PC-3 (cell line): ENCODE data around the gene RBSN.

ENCODE experiments used
- EZH2 ChIP-seq: fragments of 300-600 bp; sonication (generic); IDR thresholded peaks from one replicate; pipeline ENCODE4 v1.6.1; 2017; ENCODE audit warnings: antibody characterized with exemption, mild to moderate bottlenecking, low read length; ENCODE audit not compliant: unreplicated experiment
- TF ChIP-seq, protein P1 (sequence below): fragments of 300-600 bp; sonication (generic); conservative IDR thresholded peaks from 2 replicates; pipeline ENCODE4 v1.5.1; 2017; ENCODE audit warnings: antibody characterized with exemption, low read depth, mild to moderate bottlenecking, low read length

DNA sequence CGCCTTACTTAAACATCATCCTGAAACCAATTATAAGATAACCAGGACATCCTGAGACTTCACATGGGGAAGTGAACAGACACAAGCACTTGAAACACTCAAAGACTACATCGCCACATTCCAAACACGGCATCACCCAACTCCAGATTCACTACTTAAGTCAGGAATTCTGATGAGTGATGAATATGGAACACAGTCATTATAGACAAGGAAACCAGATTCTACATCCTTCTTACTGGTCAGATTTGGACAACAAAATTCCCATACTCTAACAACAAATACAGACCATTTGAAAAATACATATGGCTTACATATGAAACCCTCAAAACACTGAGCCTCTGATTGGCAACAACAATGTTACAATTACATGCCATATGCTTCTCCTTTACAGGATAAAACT is 13.1 kb upstream of the RBSN start:
- TF ChIP-seq, protein P1, sequence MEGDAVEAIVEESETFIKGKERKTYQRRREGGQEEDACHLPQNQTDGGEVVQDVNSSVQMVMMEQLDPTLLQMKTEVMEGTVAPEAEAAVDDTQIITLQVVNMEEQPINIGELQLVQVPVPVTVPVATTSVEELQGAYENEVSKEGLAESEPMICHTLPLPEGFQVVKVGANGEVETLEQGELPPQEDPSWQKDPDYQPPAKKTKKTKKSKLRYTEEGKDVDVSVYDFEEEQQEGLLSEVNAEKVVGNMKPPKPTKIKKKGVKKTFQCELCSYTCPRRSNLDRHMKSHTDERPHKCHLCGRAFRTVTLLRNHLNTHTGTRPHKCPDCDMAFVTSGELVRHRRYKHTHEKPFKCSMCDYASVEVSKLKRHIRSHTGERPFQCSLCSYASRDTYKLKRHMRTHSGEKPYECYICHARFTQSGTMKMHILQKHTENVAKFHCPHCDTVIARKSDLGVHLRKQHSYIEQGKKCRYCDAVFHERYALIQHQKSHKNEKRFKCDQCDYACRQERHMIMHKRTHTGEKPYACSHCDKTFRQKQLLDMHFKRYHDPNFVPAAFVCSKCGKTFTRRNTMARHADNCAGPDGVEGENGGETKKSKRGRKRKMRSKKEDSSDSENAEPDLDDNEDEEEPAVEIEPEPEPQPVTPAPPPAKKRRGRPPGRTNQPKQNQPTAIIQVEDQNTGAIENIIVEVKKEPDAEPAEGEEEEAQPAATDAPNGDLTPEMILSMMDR, result no peak
- no peak for TF ChIP-seq EZH2
